Gastroesophageal sphincter (tissue), 4 donors: ENCODE data around the gene CFAP58. TPM values are rescaled to one million over a fixed set of nuclear protein-coding genes. Genes with fewer than 3 reads are reported as not detected.

Source experiments
- ATAC-seq: fragments of 150-250 bp; one replicate; pipeline ENCODE4 v1.9.1; 2016; ENCODE audit warnings: mild to moderate bottlenecking, moderate library complexity
- H3K27ac ChIP-seq, 4 donors: fragments of 200-600 bp; sonication (generic) in 3 of 4; 1 replicate in 3 of 4; 2 replicates in 1 of 4; pipeline ENCODE4 v1.5.1; 2016 to 2019
- H3K27me3 ChIP-seq: fragments of 200-600 bp; sonication (generic); one replicate; pipeline ENCODE4 v1.5.1; 2019
- H3K36me3 ChIP-seq, 2 donors: fragments of 200-600 bp; sonication (generic); one replicate each; pipeline ENCODE4 v1.5.1; 2019; ENCODE audit warnings: control low read depth in 1 of 2
- H3K4me1 ChIP-seq, 3 donors: fragments of 200-600 bp; sonication (generic); 1 replicate in 2 of 3; 2 replicates in 1 of 3; pipeline ENCODE4 v1.5.1; 2016 to 2019; ENCODE audit warnings: control low read depth in 2 of 3
- H3K4me3 ChIP-seq, 2 donors: fragments of 200-600 bp; sonication (generic); one replicate each; pipeline ENCODE4 v1.5.1; 2019; ENCODE audit warnings: mild to moderate bottlenecking in 1 of 2, moderate library complexity in 1 of 2
- H3K9me3 ChIP-seq, 3 donors: fragments of 200-600 bp; sonication (generic); one replicate each; pipeline ENCODE4 v1.5.1; 2017 to 2019; ENCODE audit warnings: control low read depth in 2 of 3
- EP300 ChIP-seq: sonication (generic); formaldehyde crosslinking; IDR thresholded peaks from one replicate; pipeline ENCODE4 v1.6.1; 2017; ENCODE audit warnings: antibody characterized with exemption, mild to moderate bottlenecking
- POLR2A ChIP-seq, 2 donors: fragments of 450-650 bp; IDR thresholded peaks; one replicate each; pipeline ENCODE4 v1.6.1; 2017; ENCODE audit warnings: antibody characterized with exemption in 2 of 2, mild to moderate bottlenecking in 2 of 2, moderate library complexity in 1 of 2
- POLR2AphosphoS5 ChIP-seq: sonication (generic); formaldehyde crosslinking; IDR thresholded peaks from one replicate; pipeline ENCODE4 v1.6.1; 2017; ENCODE audit warnings: antibody characterized with exemption
- WGBS, 2 donors: methylation state at CpG; one replicate each; pipeline ENCODE4 v1.1.5; 2018; ENCODE audit warnings: low coverage in 1 of 2; 5-methylcytosine and 5-hydroxymethylcytosine counted together
- total RNA-seq, 4 donors: library from RNA; depleted of rRNA; stranded (reverse); fragments of >200 nt; gene quantifications; one replicate each; pipeline ENCODE4 v1.1.0, GENCODE V29; 2016
- TF ChIP-seq, protein P1 (sequence below), 4 experiments: fragments of 200-600 bp in 2 of 4; fragments of 450-650 bp in 2 of 4; sonication (generic) in 1 of 4; IDR thresholded peaks; one replicate each; pipeline ENCODE4 v1.5.1; 2017 to 2019; ENCODE audit warnings: antibody characterized with exemption in 4 of 4, mild to moderate bottlenecking in 2 of 4, moderate library complexity in 2 of 4

The CFAP58 gene
- total RNA-seq, 4 donors from 2014 or later, result 0.27 to 1.6 (median 1.3) TPM

- TF ChIP-seq EP300 (no peak), POLR2A (IDR thresholded peaks at IDR 0.05) (no peak), POLR2AphosphoS5 (no peak)
- TF ChIP-seq, protein P1, sequence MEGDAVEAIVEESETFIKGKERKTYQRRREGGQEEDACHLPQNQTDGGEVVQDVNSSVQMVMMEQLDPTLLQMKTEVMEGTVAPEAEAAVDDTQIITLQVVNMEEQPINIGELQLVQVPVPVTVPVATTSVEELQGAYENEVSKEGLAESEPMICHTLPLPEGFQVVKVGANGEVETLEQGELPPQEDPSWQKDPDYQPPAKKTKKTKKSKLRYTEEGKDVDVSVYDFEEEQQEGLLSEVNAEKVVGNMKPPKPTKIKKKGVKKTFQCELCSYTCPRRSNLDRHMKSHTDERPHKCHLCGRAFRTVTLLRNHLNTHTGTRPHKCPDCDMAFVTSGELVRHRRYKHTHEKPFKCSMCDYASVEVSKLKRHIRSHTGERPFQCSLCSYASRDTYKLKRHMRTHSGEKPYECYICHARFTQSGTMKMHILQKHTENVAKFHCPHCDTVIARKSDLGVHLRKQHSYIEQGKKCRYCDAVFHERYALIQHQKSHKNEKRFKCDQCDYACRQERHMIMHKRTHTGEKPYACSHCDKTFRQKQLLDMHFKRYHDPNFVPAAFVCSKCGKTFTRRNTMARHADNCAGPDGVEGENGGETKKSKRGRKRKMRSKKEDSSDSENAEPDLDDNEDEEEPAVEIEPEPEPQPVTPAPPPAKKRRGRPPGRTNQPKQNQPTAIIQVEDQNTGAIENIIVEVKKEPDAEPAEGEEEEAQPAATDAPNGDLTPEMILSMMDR (IDR thresholded peaks at IDR 0.05), result no peak
- no peak overlapping the region for H3K4me3 ChIP-seq
- H3K27ac ChIP-seq, result no peak overlapping the region
- H3K4me1 ChIP-seq, result peaks cover 0 to 24% (median 0%) of the 10 kb centered on the region in 3 donors
- no peaks in the 10 kb centered on the region for H3K9me3 ChIP-seq
- H3K27me3 ChIP-seq, result no peaks in the 10 kb centered on the region
- WGBS, 2 donors, result 71 to 83% methylated on average over 3 to 4 of the region's 4 CpGs
- ATAC-seq, result no peak
- no peaks in the 10 kb centered on the region for H3K36me3 ChIP-seq
Observed at GRCh38 chr10:104347295-104348045, 6.2 kb upstream of the CFAP58 start.

- peak overlapping the region in 1 of 4 donors; percentile 75 for H3K27ac ChIP-seq
- ATAC-seq, result no peak
Observed at GRCh38 chr10:104348601-104349000, 5.0 kb upstream of the CFAP58 start.

DNA sequence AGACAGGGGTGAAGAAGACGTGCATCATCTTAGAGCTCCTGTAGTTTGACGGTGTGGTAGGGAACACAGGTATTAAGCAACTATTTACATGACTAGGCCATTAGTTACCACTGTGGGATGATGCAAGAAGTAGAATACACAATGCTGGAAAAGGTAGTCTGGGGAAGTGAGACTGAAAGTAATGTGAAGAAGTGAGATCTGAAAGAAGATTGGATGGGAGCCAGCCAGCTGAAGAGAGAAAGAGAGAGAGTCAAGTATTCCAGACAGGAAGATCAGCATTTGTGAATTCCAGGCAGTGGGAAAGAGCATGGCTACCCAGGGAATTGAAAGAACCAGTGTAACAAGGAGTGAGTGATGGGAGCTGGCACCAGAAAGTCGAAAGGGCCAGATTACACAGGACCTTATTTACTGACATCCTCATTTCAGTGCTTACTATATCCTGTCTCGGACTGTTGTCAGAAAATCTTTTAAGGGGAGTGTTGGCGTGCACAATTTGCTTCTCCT, 4.0 kb upstream of the CFAP58 start:
- Histone ChIP-seq H3K27ac (peak overlapping the region; percentile 62 to 78 (median 70)), H3K4me1 (peaks cover 0 to 36% (median 0%) of the 10 kb centered on the region in 3 donors), H3K4me3 (peak overlapping the region; percentile 6 to 17), H3K27me3 (no peaks in the 10 kb centered on the region), H3K9me3 (no peaks in the 10 kb centered on the region), H3K36me3 (no peaks in the 10 kb centered on the region)
- TF ChIP-seq POLR2AphosphoS5 (peak; percentile 72), EP300 (no peak)
- WGBS, 2 donors, result 17 to 32% methylated on average over 3 to 5 of the region's 5 CpGs
- ATAC-seq, result peak; percentile 65

More at GRCh38 chr10:104348601-104349000, 5.0 kb upstream of the CFAP58 start:
- Histone ChIP-seq H3K4me3 (no peak overlapping the region), H3K36me3 (no peaks in the 10 kb centered on the region), H3K27me3 (no peaks in the 10 kb centered on the region), H3K9me3 (no peaks in the 10 kb centered on the region), H3K4me1 (peaks cover 0 to 30% (median 0%) of the 10 kb centered on the region in 3 donors)
- 78 to 86% methylated on average over 2 of the region's 2 CpGs for WGBS, 2 donors
- TF ChIP-seq POLR2AphosphoS5, result no peak
- no peak for TF ChIP-seq POLR2A (IDR thresholded peaks at IDR 0.05)
- TF ChIP-seq, protein P1 (IDR thresholded peaks at IDR 0.05), result no peak
- TF ChIP-seq EP300, result no peak

- peaks cover 0 to 36% (median 0%) of the 10 kb centered on the region in 3 donors for H3K4me1 ChIP-seq
- ATAC-seq, result peak; percentile 66
- peak overlapping the region; percentile 62 to 78 (median 70) for H3K27ac ChIP-seq
- peak overlapping the region; percentile 6 to 17 for H3K4me3 ChIP-seq
- 15 to 26% methylated on average over 6 of the region's 6 CpGs for WGBS, 2 donors
- H3K36me3 ChIP-seq, result no peaks in the 10 kb centered on the region
- TF ChIP-seq POLR2A (IDR thresholded peaks at IDR 0.05), result no peak
- TF ChIP-seq EP300, result no peak
- TF ChIP-seq POLR2AphosphoS5, result peak; percentile 32
- TF ChIP-seq, protein P1 (IDR thresholded peaks at IDR 0.05), result peak; percentile 51 to 95 (median 81)
- no peaks in the 10 kb centered on the region for H3K9me3 ChIP-seq
- H3K27me3 ChIP-seq, result no peaks in the 10 kb centered on the region
Observed at GRCh38 chr10:104350127-104350635, 3.5 kb upstream of the CFAP58 start.

- Histone ChIP-seq H3K9me3 (no peaks in the 10 kb centered on the region), H3K27me3 (no peaks in the 10 kb centered on the region), H3K4me1 (peaks cover 0 to 36% (median 0%) of the 10 kb centered on the region in 3 donors), H3K27ac (no peak overlapping the region), H3K4me3 (no peak overlapping the region), H3K36me3 (no peaks in the 10 kb centered on the region)
- 54 to 100% methylated on average over 1 to 2 of the region's 2 CpGs for whole genome bisulfite sequencing, 2 donors
- TF ChIP-seq, protein P1 (IDR thresholded peaks at IDR 0.05), result no peak
- TF ChIP-seq POLR2A (IDR thresholded peaks at IDR 0.05), result no peak
- ATAC-seq, result no peak
Observed at GRCh38 chr10:104351061-104351702, 2.5 kb upstream of the CFAP58 start.
